Loucy (cell line): Measurements from ENCODE around the gene DPP3.
"Not testable (repeated sequence)": the region's sequence is repeated elsewhere in the genome, so short reads cannot be mapped to it uniquely, and the experiment has no call there.

ENCODE experiments used
- H2AFZ ChIP-seq: fragments of 200-600 bp; sonication (generic); 2 replicates; pipeline ENCODE4 v1.6.0; 2016; ENCODE audit warnings: antibody characterized with exemption, mild to moderate bottlenecking, low read length, moderate library complexity
- H3F3A ChIP-seq: fragments of 200-600 bp; 2 replicates; pipeline ENCODE4 v1.6.0; 2016; ENCODE audit warnings: antibody characterized with exemption, low read depth, mild to moderate bottlenecking
- H3K27me3 ChIP-seq: fragments of 200-600 bp; sonication (generic); 2 replicates; pipeline ENCODE4 v1.6.1; 2014; ENCODE audit warnings: low read length, mild to moderate bottlenecking; ENCODE audit not compliant: insufficient read depth, poor library complexity, severe bottlenecking
- H3K36me3 ChIP-seq: fragments of 200-600 bp; sonication (generic); 2 replicates; pipeline ENCODE4 v1.6.1; 2016; ENCODE audit warnings: low read length; ENCODE audit not compliant: insufficient read depth
- H3K4me1 ChIP-seq: fragments of 200-600 bp; sonication (generic); 2 replicates; pipeline ENCODE4 v1.5.1; 2014; ENCODE audit warnings: low read length, mild to moderate bottlenecking; ENCODE audit not compliant: insufficient read depth, poor library complexity, severe bottlenecking
- H3K4me2 ChIP-seq: fragments of 200-600 bp; sonication (generic); 2 replicates; pipeline ENCODE4 v1.6.0; 2014; ENCODE audit warnings: antibody characterized with exemption, low read length, low read depth, mild to moderate bottlenecking; ENCODE audit not compliant: poor library complexity, severe bottlenecking
- H3K4me3 ChIP-seq: fragments of 200-600 bp; sonication (generic); 2 replicates; pipeline ENCODE4 v1.5.1; 2014; ENCODE audit warnings: low read length, mild to moderate bottlenecking, mixed read lengths; ENCODE audit not compliant: poor library complexity, severe bottlenecking
- H3K79me2 ChIP-seq: fragments of 200-600 bp; sonication (generic); 2 replicates; pipeline ENCODE4 v1.6.1; 2014; ENCODE audit warnings: low read length; ENCODE audit not compliant: insufficient read depth
- H3K9ac ChIP-seq: fragments of 200-600 bp; sonication (generic); 2 replicates; pipeline ENCODE4 v1.6.0; 2014; ENCODE audit warnings: mild to moderate bottlenecking, low read depth, low read length, moderate library complexity; ENCODE audit not compliant: poor library complexity, severe bottlenecking
- H3K9me2 ChIP-seq: fragments of 200-600 bp; sonication (generic); replicated peaks from 2 replicates; pipeline ENCODE4 v1.6.1; 2016; ENCODE audit warnings: low read depth, low read length, mixed read lengths
- H3K9me3 ChIP-seq: fragments of 200-600 bp; sonication (generic); 2 replicates; pipeline ENCODE4 v1.6.1; 2014; ENCODE audit warnings: mild to moderate bottlenecking, antibody characterized with exemption, low read length, low read depth; ENCODE audit not compliant: insufficient read depth
- H4K20me1 ChIP-seq: fragments of 200-600 bp; sonication (generic); 2 replicates; pipeline ENCODE4 v1.6.0; 2014; ENCODE audit warnings: antibody characterized with exemption, low read length, mild to moderate bottlenecking; ENCODE audit not compliant: insufficient read depth, poor library complexity, severe bottlenecking
- CTCF ChIP-seq: fragments of 200-600 bp; sonication (generic); conservative IDR thresholded peaks from 2 replicates; pipeline ENCODE4 v1.5.1; 2014; ENCODE audit warnings: mild to moderate bottlenecking, antibody characterized with exemption, low read length
- EZH2phosphoT487 ChIP-seq: fragments of 200-600 bp; IDR thresholded peaks from 2 replicates; pipeline ENCODE4 v1.6.1; 2018; ENCODE audit warnings: antibody characterized with exemption, mild to moderate bottlenecking, moderate library complexity, borderline replicate concordance

Gene DPP3

GRCh38 chr11:66462911-66463310 is 17.3 kb upstream of the DPP3 start:
- H3K9me2 ChIP-seq: no peaks in the 10 kb centered on the region
- H3K27me3 ChIP-seq: no peaks in the 10 kb centered on the region
- no peaks in the 10 kb centered on the region for H3K79me2 ChIP-seq
- H4K20me1 ChIP-seq: no peaks in the 10 kb centered on the region
- H3K36me3 ChIP-seq: no peaks in the 10 kb centered on the region
- H3K9ac ChIP-seq: no peak overlapping the region
- no peak overlapping the region for H3K4me2 ChIP-seq
- no peak overlapping the region for H2AFZ ChIP-seq
- H3K4me1 ChIP-seq: peaks cover 24% of the 10 kb centered on the region
- no peaks in the 10 kb centered on the region; the same call in 1 of the 2 replicates for H3K9me3 ChIP-seq
- H3K4me3 ChIP-seq: no peak overlapping the region
- no peak for TF ChIP-seq CTCF
- TF ChIP-seq EZH2phosphoT487: no peak
- peaks cover 9% of the 10 kb centered on the region; the same call in 1 of the 2 replicates for H3F3A ChIP-seq

- H3F3A ChIP-seq, H3K27me3 ChIP-seq, H3K79me2 ChIP-seq, H3K36me3 ChIP-seq, H3K9ac ChIP-seq, H3K9me3 ChIP-seq, H3K9me2 ChIP-seq, H3K4me2 ChIP-seq, H2AFZ ChIP-seq, H4K20me1 ChIP-seq, H3K4me3 ChIP-seq: not testable (repeated sequence)
- H3K4me1 ChIP-seq: peaks cover 28% of the 10 kb centered on the region
These were observed 16.1 kb upstream of the DPP3 start for GRCh38 chr11:66464116-66464515.

GRCh38 chr11:66464916-66465315 is 15.3 kb upstream of the DPP3 start:
- Histone ChIP-seq H3K79me2 (no peaks in the 10 kb centered on the region), H3K4me1 (peaks cover 28% of the 10 kb centered on the region), H3K36me3 (no peaks in the 10 kb centered on the region), H3K4me3 (peak overlapping the region; percentile 26), H3K9ac (peak overlapping the region; percentile 31), H3F3A (peaks cover 9% of the 10 kb centered on the region; the same call in 1 of the 2 replicates), H3K27me3 (no peaks in the 10 kb centered on the region), H2AFZ (no peak overlapping the region), H3K9me3 (no peaks in the 10 kb centered on the region; the same call in 1 of the 2 replicates), H3K9me2 (no peaks in the 10 kb centered on the region), H4K20me1 (no peaks in the 10 kb centered on the region), H3K4me2 (peak overlapping the region; percentile 66)
- no peak for TF ChIP-seq EZH2phosphoT487
- TF ChIP-seq CTCF: no peak
